Spleen (tissue), 11 donors: ENCODE results near the gene NOTCH4. TPM values are rescaled to one million over a fixed set of nuclear protein-coding genes. Genes with fewer than 3 reads are reported as not detected.

Source experiments
- DNase-seq: peaks from one replicate; pipeline ENCODE4 v3.0.0-alpha.2; 2020
- H3K27ac ChIP-seq, 8 donors: fragments of 200-600 bp; sonication (generic) in 7 of 8; 1 replicate in 4 of 8; 2 replicates in 4 of 8; pipeline versions ENCODE4 v1.5.0 to v1.8.0; 2016 to 2021; ENCODE audit warnings: inconsistent platforms in 4 of 8, mild to moderate bottlenecking in 4 of 8, moderate library complexity in 1 of 8
- H3K27me3 ChIP-seq, 7 donors: fragments of 200-600 bp; sonication (generic) in 6 of 7; replicated peaks in 1 of 7; 1 replicate in 4 of 7; 2 replicates in 3 of 7; pipeline versions ENCODE4 v1.5.0 to v1.8.0; 2016 to 2021; ENCODE audit warnings: inconsistent platforms in 3 of 7, mild to moderate bottlenecking in 1 of 7
- H3K36me3 ChIP-seq, 6 donors: fragments of 200-600 bp; sonication (generic) in 5 of 6; 1 replicate in 4 of 6; 2 replicates in 2 of 6; pipeline versions ENCODE4 v1.5.0 to v1.8.0; 2016 to 2021; ENCODE audit warnings: inconsistent platforms in 2 of 6
- H3K4me1 ChIP-seq, 6 donors: fragments of 200-600 bp; sonication (generic) in 5 of 6; 1 replicate in 3 of 6; 2 replicates in 3 of 6; pipeline versions ENCODE4 v1.5.0 to v1.8.0; 2016 to 2021; ENCODE audit warnings: inconsistent platforms in 3 of 6
- H3K4me3 ChIP-seq, 8 donors: fragments of 200-600 bp; sonication (generic) in 7 of 8; 1 replicate in 4 of 8; 2 replicates in 4 of 8; pipeline versions ENCODE4 v1.5.0 to v1.8.0; 2016 to 2021; ENCODE audit warnings: inconsistent platforms in 4 of 8, mild to moderate bottlenecking in 4 of 8, moderate library complexity in 2 of 8
- H3K9me3 ChIP-seq, 8 donors: fragments of 200-600 bp; sonication (generic) in 7 of 8; 1 replicate in 4 of 8; 2 replicates in 4 of 8; pipeline versions ENCODE4 v1.5.0 to v1.8.0; 2016 to 2021; ENCODE audit warnings: inconsistent platforms in 4 of 8
- POLR2A ChIP-seq, 3 donors: fragments of 450-650 bp; IDR thresholded peaks; one replicate each; pipeline ENCODE4 v1.5.1; 2017; ENCODE audit warnings: antibody characterized with exemption in 3 of 3, mild to moderate bottlenecking in 1 of 3
- POLR2AphosphoS5 ChIP-seq, 3 donors: sonication (generic); formaldehyde crosslinking; IDR thresholded peaks; one replicate each; pipeline ENCODE4 v1.5.1; 2017; ENCODE audit warnings: antibody characterized with exemption in 3 of 3
- WGBS, 5 donors: extraction: QIAGEN DNeasy Blood & Tissue Kit in 3 of 5; methylation state at CpG; one replicate each; pipeline versions ENCODE4 v1.1.5 to v1.1.7; 2013 to 2018; 5-methylcytosine and 5-hydroxymethylcytosine counted together
- intact Hi-C: fragments of 100-400 bp; cut with DNase I; formaldehyde crosslinking; loops from one replicate; pipeline ENCODE4 v1.15.0; 2023; ENCODE audit warnings: low total_unique reads
- polyA plus RNA-seq, 3 donors: library from polyadenylated mRNA; stranded (reverse); fragments of 200-250 nt; gene quantifications; one replicate each; pipeline ENCODE4 v1.2.1, GENCODE V29; 2013
- total RNA-seq, 7 donors: library from RNA; depleted of rRNA in 3 of 7; stranded (reverse); fragments of >200 nt in 3 of 7; fragmentation: NEBNext Ultra II Directional in 4 of 7; extraction: Animal tissue kit (Norgen Biotek cat#: 25700) in 4 of 7; gene quantifications; one replicate each; pipeline versions ENCODE4 v1.1.0 to v1.2.1, GENCODE V29; 2016 to 2021
- TF ChIP-seq, protein P1 (sequence below), 11 experiments: fragments of 200-600 bp in 7 of 11; fragments of 450-650 bp in 4 of 11; sonication (generic) in 4 of 11; IDR thresholded peaks in 8 of 11; conservative IDR thresholded peaks in 3 of 11; 1 replicate in 7 of 11; 2 replicates in 4 of 11; pipeline versions ENCODE4 v1.4.0 to v1.8.0; 2016 to 2021; ENCODE audit warnings: antibody characterized with exemption in 11 of 11, inconsistent platforms in 4 of 11, mild to moderate bottlenecking in 1 of 11
- donor health status: healthy with polysubstance abuse.
- donor health status: DM: no; HTN: no; CAD: no; lungs with moderate emphysema.
- donor health status: DM: no; HTN: no; CAD: no.
- donor health status: Bipolar disorder and iron deficiency.
- donor health status: healthy.
- donor health status: DM: no; HTN: no; CAD: no.
- donor health status: DM: yes; HTN: yes; CAD: no.

The NOTCH4 gene
- total and polyA plus RNA-seq, 10 donors = 13.5 to 38.0 (median 19.9) TPM

DNA sequence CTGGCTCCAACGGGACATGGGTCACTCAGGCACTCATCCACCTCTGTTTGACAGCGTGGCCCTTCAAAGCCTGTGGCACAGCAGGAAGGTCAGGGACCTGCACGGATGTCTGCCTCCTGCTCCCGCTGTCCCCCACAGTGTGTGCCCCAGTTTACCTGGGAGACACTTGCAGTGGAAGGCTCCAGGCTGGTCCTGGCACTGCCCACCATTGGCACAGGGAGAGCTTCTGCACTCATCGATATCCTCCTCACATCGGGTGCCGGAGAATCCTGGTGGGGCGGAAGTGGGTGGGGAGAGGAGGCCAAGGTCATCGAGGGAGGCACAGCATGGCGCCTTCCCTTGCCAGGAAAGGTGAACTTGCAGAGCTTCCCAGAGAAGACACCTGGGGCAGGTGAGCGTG lies 6.9 kb downstream of the NOTCH4 start:
- H3K27me3 ChIP-seq = no peaks in the 10 kb centered on the region
- DNase-seq = no peak

DNA sequence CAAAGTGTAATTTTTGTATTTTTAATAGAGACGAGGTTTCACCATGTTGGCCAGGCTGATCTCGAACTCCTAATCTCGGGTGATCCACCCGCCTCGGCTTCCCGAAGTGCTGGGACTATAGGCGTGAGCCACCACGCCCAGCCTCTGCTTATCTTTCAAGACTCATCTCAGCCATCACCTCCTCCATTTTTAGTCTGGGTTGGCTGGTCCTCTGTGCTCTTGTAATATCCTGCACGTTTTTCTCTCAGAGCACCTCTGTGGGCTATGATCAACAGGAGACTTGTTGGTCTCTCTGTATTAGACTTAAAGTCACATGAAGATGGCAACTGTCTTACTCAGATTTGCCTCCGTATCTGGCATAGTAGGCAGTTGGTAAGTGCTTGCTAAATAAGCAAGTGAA lies 7.6 kb downstream of the NOTCH4 start:
- Histone ChIP-seq H3K27ac (no peak overlapping the region), H3K4me1 (no peaks in the 10 kb centered on the region), H3K4me3 (no peak overlapping the region), H3K9me3 (no peaks in the 10 kb centered on the region), H3K36me3 (no peaks in the 10 kb centered on the region), H3K27me3 (no peaks in the 10 kb centered on the region)
- WGBS, 5 donors = 85 to 96% (median 90%) methylated on average over 10 of the region's 10 CpGs
- TF ChIP-seq POLR2A (IDR thresholded peaks at IDR 0.05) = no peak
- TF ChIP-seq, protein P1, sequence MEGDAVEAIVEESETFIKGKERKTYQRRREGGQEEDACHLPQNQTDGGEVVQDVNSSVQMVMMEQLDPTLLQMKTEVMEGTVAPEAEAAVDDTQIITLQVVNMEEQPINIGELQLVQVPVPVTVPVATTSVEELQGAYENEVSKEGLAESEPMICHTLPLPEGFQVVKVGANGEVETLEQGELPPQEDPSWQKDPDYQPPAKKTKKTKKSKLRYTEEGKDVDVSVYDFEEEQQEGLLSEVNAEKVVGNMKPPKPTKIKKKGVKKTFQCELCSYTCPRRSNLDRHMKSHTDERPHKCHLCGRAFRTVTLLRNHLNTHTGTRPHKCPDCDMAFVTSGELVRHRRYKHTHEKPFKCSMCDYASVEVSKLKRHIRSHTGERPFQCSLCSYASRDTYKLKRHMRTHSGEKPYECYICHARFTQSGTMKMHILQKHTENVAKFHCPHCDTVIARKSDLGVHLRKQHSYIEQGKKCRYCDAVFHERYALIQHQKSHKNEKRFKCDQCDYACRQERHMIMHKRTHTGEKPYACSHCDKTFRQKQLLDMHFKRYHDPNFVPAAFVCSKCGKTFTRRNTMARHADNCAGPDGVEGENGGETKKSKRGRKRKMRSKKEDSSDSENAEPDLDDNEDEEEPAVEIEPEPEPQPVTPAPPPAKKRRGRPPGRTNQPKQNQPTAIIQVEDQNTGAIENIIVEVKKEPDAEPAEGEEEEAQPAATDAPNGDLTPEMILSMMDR (IDR thresholded peaks at IDR 0.05 in 8 of 11, conservative IDR thresholded peaks at IDR 0.05 in 3 of 11) = no peak
- no peak for TF ChIP-seq POLR2AphosphoS5 (IDR thresholded peaks at IDR 0.05)
- intact Hi-C loops = no loop called here
- no peak for DNase-seq

More for the DNA sequence above, 6.9 kb downstream of the NOTCH4 start:
- 78 to 89% (median 85%) methylated on average over 8 to 11 of the region's 11 CpGs for WGBS, 5 donors
- Histone ChIP-seq H3K27ac (no peak overlapping the region), H3K4me3 (no peak overlapping the region), H3K9me3 (no peaks in the 10 kb centered on the region), H3K4me1 (peaks cover 0 to 4% (median 1%) of the 10 kb centered on the region in 6 donors), H3K36me3 (no peaks in the 10 kb centered on the region)
- no peak for TF ChIP-seq POLR2AphosphoS5 (IDR thresholded peaks at IDR 0.05)
- no peak for TF ChIP-seq POLR2A (IDR thresholded peaks at IDR 0.05)
- TF ChIP-seq, protein P1 (IDR thresholded peaks at IDR 0.05 in 8 of 11, conservative IDR thresholded peaks at IDR 0.05 in 3 of 11) = no peak
- intact Hi-C loops = no loop called here

DNA sequence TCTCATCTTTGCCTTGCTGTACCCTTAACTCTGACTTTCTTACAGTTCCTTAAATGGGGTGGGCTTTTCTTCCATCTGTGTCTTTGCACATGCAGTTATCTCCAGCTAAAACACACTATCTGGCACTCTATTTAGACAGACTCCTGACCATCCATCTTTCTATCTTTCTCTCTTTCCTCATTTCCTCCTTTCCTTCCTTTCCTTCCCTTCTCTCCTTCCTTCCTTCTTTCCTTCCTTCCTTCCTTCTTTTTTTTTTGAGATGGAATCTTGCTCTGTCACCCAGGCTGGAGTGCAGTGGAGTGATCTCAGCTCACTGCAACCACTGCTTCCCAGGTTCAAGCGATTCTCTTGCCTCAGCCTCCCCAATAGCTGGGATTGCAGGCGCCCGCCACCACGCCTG lies 8.2 kb downstream of the NOTCH4 start:
- no peaks in the 10 kb centered on the region for H3K9me3 ChIP-seq
- H3K27me3 ChIP-seq = no peaks in the 10 kb centered on the region
- WGBS, 5 donors = 96 to 98% (median 97%) methylated on average over 4 of the region's 4 CpGs
- DNase-seq = no peak
- H3K27ac ChIP-seq = no peak overlapping the region
- H3K4me1 ChIP-seq = no peaks in the 10 kb centered on the region
- TF ChIP-seq POLR2AphosphoS5 (IDR thresholded peaks at IDR 0.05) (no peak), POLR2A (IDR thresholded peaks at IDR 0.05) (no peak)
- TF ChIP-seq, protein P1 (IDR thresholded peaks at IDR 0.05 in 8 of 11, conservative IDR thresholded peaks at IDR 0.05 in 3 of 11) = no peak
- intact Hi-C loops = no loop called here
- H3K4me3 ChIP-seq = no peak overlapping the region
- H3K36me3 ChIP-seq = no peaks in the 10 kb centered on the region

DNA sequence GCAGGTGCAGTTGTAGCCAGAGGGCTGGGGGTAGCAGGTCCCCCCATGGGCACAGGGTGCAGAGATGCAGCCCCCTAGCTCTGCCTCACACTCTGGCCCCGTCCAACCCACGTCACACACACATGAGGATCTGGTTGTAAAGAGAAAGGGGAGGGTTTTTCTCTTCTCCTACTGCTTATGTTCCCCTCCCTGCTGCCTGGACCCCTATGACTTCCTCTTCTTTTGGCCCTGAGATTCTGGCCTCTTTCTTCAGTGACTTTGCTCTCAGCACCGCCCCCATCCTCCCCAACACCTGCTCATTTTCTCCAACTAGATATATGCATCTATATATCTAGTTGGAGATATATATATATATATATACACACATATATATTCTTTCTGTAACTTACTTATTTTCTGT lies 9.7 kb downstream of the NOTCH4 start:
- 47 to 67% (median 56%) methylated on average over 3 of the region's 3 CpGs for WGBS, 5 donors
- DNase-seq = no peak

More for the DNA sequence above, 9.7 kb downstream of the NOTCH4 start:
- intact Hi-C loops = no loop called here
- Histone ChIP-seq H3K4me3 (no peak overlapping the region), H3K9me3 (no peaks in the 10 kb centered on the region), H3K36me3 (no peaks in the 10 kb centered on the region), H3K27me3 (no peaks in the 10 kb centered on the region), H3K27ac (no peak overlapping the region), H3K4me1 (no peaks in the 10 kb centered on the region)
- TF ChIP-seq, protein P1 (IDR thresholded peaks at IDR 0.05 in 8 of 11, conservative IDR thresholded peaks at IDR 0.05 in 3 of 11) = no peak
- TF ChIP-seq POLR2AphosphoS5 (IDR thresholded peaks at IDR 0.05) (no peak), POLR2A (IDR thresholded peaks at IDR 0.05) (no peak)
